Measurements from ENCODE around the gene PON1.

The PON1 gene

DNA sequence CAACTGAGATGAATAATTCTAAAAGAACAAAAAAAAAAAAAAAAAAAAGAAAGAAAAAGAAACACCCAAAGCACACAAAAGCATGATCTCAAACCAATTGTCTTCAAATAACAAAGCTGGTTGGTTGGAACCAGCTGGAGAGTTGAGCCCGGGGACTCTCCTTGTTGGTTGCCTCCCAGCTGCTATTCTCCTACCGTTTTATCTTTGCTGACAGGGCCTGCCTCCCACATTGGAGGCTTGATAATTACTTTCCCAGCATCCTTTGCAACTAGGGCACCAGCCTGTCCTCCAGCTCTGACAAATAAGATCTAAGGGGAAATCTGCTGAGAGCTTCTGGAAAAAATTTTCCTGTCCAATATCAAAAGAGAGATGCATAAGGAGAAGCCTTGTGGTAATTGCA is 6.8 kb downstream of the PON1 start:
- DNase-seq (ENCODE audit: low read depth) = no peak

DNA sequence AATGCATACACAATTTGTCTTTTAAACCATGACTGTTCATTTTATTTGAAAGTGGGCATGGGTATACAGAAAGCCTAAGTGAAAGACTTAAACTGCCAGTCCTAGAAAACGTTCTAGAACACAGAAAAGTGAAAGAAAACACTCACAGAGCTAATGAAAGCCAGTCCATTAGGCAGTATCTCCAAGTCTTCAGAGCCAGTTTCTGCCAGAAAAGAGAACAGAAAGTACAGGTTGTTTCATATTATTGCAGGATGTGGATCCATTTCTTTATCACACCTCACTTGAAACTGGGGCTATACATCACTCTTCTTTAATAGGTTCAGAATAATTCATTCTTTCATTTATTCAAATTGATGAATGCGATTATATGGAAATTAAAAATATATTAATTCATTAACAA is 7.7 kb downstream of the PON1 start:
- DNase-seq (ENCODE audit: low read depth) = no peak

- no peak for DNase-seq (ENCODE audit: low read depth)
Observed at GRCh38 chr7:95312561-95312960, 11.8 kb downstream of the PON1 start.

- DNase-seq (ENCODE audit: low read depth) = no peak
Observed at GRCh38 chr7:95311389-95311788, 12.9 kb downstream of the PON1 start.

GRCh38 chr7:95309951-95310350 is 14.4 kb downstream of the PON1 start:
- DNase-seq (ENCODE audit: low read depth) = no peak

- no peak for DNase-seq (ENCODE audit: low read depth)
Observed at GRCh38 chr7:95304990-95305389, 19.3 kb downstream of the PON1 start.

DNA sequence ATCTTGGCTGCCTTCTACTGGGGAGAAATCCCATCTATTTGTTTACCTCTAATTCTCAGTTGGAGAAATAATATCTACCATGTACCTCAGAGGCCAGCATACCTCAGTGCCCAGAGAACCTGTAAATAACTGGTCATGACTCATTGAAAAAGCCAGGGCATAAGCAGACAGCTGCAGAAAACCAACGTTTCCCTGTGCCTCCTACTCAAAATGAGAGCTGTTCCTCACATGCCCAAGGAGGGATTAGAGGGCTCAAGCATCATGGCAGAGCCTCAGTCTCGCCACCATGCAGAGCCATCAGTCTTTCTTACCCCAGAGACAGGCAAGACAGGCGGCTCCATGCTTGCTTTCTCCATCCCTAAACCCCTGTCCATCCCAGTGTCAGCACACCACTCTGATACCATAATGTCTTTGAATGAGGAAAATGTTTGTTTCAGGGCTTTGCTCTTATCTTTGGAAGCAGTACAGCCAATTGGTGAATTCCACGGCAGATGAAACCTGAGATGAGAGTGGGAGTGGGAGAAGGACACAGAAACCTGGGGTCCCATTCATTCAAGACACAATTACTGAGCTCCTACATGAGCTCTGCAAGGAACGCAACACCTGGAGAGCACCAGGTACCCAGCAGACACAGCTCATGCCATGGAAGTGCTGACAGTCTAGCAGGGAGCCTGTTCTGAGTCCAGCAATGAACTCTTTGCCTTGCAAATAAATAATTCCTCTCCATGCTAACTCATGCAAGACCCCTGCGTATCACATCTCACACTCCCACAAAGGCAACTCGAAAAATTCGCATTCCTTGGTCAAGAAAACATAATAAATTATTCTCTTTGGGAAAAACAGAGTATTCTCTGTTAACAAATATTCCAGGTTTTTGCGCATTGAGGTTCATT is 21.1 kb downstream of the PON1 start:
- DNase-seq (ENCODE audit: low read depth) = no peak

- no peak for DNase-seq (ENCODE audit: low read depth)
Observed at GRCh38 chr7:95298091-95298490, 26.2 kb downstream of the PON1 start.

DNA sequence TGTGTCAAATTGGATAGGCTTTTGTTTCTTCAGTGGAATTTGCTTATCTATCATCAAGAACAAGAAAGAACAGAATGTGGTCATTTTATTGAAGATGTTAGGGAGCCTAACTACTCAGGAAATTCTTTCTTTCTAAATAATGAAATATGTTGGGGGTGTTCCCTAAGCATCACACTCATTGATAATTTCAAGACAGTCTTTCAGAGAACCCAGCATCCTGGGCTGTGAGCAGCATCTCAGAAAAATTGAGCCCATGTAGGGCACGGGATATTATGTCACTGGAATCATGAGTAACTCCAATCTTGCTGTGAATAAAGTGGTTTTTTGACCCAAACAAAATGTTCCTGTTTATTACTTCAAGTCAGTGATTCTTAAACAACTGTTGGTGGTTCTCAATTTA is 27.3 kb downstream of the PON1 start:
- DNase-seq (ENCODE audit: low read depth) = no peak

- DNase-seq (ENCODE audit: low read depth) = no peak
Observed at GRCh38 chr7:95296456-95296855, 27.9 kb downstream of the PON1 start.

- no peak for DNase-seq (ENCODE audit: low read depth)
Observed at GRCh38 chr7:95295397-95295796, 28.9 kb downstream of the PON1 start.

- DNase-seq (ENCODE audit: low read depth) = no peak
Observed at GRCh38 chr7:95290166-95290830, 34.0 kb downstream of the PON1 start.

GRCh38 chr7:95286096-95286495 is 38.2 kb downstream of the PON1 start:
- no peak for DNase-seq (ENCODE audit: low read depth)

- no peak for DNase-seq (ENCODE audit: low read depth)
Observed at GRCh38 chr7:95279417-95279816, 44.9 kb downstream of the PON1 start.

DNA sequence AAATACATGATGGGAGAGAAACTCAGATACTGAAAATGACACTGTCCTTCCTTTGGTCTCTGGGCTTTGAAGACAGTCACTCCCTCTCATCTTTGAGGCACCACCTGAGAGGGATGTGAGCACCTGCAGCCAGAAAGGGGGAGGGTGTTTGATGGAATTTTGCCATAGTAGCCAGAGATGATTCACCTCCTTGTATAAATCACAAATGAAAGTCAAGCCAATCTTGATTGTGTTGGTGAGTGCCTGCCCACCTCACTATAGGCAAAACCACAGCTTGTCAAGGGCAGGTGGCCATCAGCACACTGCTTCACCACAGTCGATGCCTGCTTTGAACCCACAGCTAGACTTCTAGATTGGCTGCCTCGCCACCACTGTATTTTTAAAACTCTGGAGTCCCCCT is 48.2 kb downstream of the PON1 start:
- no peak for DNase-seq (ENCODE audit: low read depth)

DNA sequence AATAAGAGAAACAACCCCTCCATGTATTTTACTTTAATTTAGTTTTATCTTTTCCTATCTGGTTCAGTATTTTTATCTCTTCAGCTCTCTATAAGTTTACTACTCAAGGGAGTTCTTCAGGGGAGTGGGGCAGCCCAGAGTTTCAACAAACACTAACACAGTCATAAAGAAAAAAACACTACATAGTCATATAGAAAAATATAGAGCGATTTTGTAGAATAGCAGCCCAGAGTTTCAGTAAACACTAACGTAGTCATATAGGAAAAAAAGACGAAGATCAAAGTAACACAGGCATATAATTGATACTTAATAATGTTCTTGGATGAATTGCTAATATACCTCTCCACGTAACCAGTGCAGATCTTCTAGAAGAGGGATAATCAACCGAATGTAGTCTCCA is 54.7 kb downstream of the PON1 start:
- no peak for DNase-seq (ENCODE audit: low read depth)

DNA sequence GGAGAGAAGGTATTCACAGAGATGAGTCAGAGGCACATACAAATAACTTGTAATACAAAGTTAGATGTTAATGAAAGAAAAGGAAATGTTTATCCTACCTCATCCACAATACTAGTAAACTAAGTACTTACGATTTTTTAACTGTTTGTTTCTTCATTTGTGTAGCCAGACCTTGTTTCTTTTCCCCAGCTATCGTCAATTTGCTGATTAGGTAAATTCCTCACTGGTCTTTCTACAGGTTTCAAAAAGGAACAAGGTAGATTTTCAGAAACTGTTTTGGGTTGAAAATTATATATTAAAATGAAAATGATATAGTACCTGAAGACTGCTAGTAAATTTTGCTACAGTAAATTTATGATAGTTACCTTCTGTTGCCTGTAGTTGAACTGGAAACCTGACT is 56.6 kb downstream of the PON1 start:
- no peak for DNase-seq (ENCODE audit: low read depth)

- no peak for DNase-seq (ENCODE audit: low read depth)
Observed at GRCh38 chr7:95265634-95266033, 58.7 kb downstream of the PON1 start.

DNA sequence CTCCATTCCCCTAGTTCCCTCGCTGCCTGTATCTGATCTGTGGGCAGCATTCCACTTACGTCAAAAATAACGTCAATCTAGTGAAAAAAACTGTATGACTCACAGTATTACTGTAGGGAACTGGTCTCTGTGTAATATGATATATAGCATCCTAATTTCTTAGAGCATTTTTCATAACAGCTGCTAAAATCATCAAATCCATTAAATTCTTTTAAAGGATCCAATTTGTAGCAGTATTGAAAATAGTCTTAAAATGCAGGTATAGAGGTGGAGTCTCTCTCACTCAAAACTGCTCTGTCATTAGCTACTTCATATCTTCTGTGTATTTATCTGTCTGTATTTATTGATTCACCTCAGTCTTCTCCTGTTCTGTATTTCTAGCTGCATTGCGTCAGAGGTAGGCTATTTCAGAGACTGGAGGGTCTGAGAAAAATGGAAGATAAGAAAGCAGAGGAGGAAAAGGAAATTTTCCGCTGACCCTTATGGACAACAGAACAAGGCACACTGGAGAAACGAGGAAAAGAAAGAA is 59.9 kb downstream of the PON1 start:
- peak; percentile 40 for DNase-seq (ENCODE audit: low read depth)

DNA sequence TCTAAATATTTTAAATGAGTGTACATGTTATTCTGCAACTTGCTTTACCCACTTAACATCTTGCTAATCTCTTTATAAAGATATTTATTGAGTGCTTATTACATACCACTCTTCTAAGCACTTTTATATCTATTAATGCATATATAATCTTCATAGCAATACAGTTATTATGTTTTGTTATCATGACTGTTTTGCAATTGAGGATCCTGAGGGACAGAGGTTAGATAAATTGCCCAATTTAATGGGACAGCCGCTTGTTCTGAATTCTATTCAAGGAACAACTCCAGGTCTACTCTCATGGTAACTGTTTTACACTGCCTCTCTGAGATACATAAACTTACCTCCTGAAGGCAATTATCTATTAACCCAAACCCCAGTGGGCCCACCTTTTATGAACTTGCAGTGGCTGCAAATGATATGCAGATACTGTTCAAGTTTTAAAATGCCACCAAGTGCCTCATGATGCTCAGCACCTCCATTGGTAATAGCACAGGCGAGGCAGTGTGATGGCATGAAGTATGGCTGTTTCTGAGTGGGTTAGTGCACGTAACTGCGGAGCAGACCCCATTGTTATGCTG is 60.5 kb downstream of the PON1 start:
- no peak for DNase-seq (ENCODE audit: low read depth)

GRCh38 chr7:95262875-95263274 is 61.5 kb downstream of the PON1 start:
- DNase-seq (ENCODE audit: low read depth) = no peak

DNA sequence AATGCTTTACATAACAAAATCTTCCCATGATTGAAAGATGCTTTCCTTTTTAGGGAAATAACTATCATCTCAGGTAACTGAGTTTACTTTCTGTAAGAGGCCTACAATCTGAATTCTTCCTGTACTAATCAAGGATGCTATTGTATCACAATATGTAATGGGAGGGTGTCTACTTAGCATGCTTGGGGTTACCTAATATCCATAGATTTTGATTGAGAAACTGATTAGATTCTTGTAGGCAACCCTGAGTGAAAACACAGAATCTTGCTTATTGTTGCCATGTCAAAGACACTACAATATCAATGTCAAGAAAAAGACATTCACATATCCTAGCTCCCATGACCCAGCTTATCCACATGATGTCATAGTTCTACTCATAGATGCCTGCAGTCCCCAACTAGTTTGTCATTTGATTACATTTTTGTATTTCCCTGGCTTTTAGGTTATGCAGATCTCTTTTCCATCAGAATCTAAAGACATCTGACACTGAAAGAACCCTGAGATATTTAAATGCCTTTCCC is 62.4 kb downstream of the PON1 start:
- DNase-seq (ENCODE audit: low read depth) = no peak

- no peak for DNase-seq (ENCODE audit: low read depth)
Observed at GRCh38 chr7:95255691-95256090, 68.6 kb downstream of the PON1 start.

All from HS-27A (cell line).